Dedifferentiated amniotic fluid mesenchymal stem cell (primary cell): ENCODE data around the gene UBE2F.
A peak's percentile ranks its signal among the peaks of the same experiment; 100 is the strongest.
"Not testable (repeated sequence)": the region's sequence is repeated elsewhere in the genome, so short reads cannot be mapped to it uniquely, and the experiment has no call there.

Source experiments
- DNase-seq: peaks from one replicate; pipeline ENCODE4 v3.0.0-alpha.2; 2016; ENCODE audit errors: extremely low spot score

Gene UBE2F

DNA sequence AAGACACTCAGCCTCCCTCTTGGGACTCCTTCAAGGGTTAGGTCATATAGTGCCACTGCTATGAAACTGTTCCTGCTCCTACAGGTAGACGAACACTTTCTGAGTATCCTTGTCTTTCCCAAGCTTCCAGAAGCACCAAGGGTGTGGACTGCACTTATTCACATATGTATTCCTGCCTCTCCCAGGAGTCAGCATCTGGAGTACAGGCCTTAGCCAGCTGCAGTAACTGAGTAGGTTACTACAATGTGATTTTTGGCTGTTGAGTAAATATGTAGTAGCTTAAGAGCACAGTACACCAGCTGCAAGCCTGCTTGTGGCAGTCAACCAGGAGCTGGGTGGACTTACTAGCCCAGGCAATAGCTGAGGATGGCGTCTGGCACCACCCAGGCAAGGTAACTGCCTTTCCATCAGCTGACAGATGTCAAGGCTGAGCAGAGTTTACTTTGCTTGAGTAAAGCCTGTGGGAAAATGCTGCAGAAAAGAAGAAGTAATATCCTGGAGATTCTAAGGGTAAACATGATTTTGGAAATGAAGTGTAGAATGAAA lies 80.0 kb downstream of the UBE2F start:
- no peak for DNase-seq

DNA sequence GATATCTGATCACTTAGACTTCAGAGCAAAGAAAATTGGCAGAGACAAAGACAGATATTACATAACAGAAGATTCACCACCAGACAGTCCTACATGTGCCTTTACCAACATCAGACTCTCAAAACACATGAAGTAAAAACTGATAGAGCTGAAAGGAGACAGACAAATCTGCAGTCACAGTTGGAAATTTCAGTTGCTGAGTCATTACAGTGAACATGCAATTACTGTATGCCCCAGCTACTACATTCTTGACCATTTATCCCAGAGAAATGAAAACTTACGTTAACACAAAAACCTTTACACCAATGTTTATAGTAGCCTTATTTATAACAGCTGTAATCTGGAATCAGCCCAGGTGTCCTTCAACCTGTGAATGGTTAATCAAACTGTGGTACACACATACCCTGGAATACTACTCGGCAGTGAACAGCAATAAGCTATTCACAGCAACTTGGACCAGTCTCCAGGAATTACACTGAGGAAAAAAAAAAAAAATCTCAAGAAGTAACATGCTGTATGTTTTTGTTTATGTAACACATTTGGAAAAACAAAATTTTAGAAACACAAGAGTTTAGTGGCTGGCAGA lies 86.5 kb downstream of the UBE2F start:
- no peak for DNase-seq

DNA sequence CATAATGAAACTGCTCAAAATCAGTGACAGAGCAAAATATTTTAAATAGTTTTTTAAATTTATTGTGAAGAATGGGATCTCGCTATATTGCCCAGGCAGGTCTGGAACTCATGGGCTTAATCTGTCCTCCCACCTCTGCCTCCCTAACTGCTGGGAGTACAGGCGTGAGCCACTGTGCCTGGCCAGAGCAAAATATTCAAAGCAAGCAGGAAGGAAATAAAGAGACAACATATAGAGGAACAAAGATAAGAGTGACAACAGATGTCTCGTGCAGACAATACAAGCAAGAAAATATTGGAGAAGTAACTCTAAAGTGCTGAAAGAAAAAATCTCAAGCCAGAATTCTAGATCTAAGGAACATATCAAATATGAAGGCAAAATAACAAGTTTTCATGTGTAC lies 89.0 kb downstream of the UBE2F start:
- no peak for DNase-seq

DNA sequence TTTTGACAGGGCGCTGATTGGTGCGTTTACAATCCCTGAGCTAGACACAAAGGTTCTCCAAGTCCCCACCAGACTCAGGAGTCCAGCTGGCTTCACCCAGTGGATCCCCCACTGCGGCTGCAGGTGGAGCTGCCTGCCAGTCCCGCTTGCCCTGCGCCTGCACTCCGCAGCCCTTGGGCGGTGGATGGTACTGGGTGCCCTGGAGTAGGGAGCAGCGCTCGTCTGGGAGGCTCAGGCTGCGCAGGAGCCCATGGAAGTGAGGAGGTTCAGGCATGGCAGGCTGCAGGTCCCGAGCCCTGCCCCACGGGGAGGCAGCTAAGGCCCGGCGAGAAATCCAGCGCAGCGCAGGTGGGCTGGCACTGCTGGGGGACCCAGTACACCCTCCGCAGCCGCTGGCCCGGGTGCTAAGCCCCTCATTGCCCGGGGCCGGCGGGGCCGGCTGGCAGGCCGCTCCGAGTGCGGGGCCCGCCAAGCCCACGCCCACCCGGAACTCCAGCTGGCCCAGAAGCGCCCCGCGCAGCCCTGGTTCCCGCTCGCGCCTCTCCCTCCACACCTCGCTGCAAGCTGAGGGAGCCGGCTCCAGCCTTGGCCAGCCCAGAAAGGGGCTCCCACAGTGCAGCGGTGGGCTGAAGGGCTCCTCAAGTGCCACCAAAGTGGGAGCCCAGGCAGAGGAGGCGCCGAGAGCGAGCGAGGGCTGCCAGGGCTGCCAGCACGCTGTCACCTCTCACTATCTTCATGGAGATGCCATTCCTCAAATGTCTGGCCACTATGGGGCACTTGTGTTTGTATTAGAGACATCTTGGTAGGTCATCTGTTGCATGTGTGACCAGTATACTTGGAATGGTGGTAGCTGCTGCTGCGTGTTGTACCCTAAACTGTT lies 91.1 kb downstream of the UBE2F start:
- not testable (repeated sequence) for DNase-seq

DNA sequence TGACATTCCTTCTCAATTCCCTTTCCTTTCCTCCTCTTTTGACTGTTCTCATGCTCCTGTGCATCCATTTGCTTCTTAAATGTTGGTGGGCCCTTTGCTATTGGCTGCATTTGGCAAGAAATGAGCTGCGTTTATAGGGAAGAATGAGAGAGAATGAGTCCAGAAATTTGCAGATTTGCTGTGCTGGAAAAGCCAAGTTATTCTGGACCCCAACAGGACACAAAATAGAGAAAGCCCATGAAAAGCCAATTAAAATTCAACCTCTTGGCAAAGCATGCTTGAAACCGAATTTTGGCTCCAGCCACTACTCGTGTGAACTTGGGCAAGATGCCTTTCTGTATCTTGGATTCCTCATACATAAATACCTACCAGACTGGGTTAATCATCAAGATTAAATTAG lies 92.7 kb downstream of the UBE2F start:
- DNase-seq: no peak

DNA sequence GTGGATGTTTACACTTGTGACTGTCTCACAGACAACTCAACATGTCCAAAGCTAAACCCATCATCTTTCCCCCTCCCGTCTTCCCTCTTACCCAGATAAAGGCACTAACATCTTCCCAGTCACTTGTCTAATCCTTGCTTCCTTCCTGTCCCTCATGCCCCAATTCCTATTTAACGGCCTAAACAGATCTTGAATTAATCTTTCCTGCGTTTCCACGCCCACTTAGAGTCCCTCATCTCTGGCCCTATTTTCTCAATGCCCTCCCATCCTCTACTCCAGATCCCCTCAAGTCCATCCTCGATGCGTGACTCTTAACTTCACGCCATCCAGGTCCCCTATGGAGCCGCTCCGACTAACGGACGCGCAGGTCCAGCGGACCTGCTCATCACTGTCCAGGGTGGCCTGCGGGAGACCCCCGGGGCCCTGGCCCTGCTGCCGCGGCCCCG lies 93.3 kb downstream of the UBE2F start:
- no peak for DNase-seq

DNA sequence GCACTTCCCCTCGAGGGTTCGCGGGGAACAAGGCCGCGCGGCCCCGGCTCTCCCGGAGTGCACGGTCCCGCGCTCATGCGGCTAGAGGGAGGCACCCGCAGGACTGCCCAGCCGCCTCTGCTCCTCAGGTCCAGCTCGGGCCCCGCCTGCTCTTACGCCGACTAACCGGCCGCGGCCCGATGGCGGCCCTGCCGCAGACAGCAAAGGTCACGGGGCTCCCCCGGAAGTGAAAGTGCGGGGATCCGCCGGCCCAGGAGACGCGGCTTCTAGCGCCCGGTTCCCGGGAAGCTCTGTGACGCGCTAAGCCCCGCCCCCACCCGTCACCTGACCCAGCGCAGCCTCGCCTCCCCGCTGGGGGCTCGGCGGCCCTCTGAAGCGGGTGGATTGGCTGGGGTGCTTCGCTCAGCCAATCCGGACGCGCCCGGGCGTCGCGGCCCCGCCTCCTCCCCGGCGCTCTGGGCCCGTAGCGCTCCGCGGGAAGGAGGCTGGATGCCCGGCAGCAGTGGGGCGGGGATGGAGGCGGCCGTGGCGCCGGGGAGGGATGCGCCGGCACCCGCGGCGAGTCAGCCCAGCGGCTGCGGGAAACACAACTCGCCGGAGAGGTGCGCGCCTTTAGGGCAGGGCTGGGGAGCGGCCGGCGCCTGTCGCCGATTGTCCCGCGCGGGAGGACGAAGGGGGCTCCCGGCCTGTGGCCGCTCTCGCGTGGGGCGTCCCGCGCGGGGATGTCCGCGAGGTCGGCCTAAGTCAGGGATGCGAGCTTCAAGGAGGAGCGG lies 93.9 kb downstream of the UBE2F start, which contains the start of gene SCLY:
SCLY (plus strand) TSS at position 460 of the 773 bp plus-strand sequence; CDS start at position 514, 54 bp downstream.
- peak; percentile 97 for DNase-seq

DNA sequence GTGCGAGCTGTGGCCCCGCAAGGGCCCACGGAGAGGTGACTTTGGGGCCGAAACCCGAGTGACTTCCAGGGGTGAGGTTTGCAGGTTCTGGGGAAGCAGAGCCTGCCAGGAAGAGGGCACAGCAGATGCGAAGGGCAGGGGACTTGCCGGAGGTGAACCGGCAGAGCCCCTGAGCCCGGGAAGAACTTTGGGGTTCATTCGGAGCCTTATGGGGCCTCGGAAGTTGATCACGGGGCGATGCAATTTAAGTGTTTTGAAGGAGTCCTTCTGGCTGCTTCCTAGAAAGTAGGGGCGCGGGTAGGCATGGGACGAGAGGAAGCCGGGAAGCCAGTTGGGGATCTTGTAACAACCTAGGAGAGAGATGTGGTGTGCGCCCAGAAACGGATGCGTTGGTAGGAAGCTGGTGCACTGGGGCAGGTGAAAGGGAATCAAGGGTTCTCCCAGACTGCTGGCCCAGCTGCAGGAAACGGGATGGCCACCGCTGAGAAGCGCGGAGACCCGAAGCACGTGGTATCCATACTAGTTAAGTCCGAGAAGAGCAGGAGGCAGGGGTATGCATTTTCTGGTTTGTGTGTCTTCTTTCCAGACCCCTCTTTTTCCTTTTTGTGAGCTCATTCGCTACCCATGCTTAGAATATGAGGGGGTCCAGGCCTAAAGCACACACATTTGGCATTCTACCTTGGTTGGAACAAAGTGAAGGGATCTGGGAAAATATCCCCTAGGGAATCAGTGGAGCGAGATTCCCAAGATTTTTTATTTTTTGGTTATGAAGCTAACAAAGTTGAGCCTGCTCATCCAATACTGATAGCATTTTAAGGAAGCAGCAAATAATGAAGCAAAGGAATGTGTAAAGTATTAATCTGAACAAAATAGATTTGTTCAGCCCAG lies 94.7 kb downstream of the UBE2F start:
- no peak for DNase-seq

DNA sequence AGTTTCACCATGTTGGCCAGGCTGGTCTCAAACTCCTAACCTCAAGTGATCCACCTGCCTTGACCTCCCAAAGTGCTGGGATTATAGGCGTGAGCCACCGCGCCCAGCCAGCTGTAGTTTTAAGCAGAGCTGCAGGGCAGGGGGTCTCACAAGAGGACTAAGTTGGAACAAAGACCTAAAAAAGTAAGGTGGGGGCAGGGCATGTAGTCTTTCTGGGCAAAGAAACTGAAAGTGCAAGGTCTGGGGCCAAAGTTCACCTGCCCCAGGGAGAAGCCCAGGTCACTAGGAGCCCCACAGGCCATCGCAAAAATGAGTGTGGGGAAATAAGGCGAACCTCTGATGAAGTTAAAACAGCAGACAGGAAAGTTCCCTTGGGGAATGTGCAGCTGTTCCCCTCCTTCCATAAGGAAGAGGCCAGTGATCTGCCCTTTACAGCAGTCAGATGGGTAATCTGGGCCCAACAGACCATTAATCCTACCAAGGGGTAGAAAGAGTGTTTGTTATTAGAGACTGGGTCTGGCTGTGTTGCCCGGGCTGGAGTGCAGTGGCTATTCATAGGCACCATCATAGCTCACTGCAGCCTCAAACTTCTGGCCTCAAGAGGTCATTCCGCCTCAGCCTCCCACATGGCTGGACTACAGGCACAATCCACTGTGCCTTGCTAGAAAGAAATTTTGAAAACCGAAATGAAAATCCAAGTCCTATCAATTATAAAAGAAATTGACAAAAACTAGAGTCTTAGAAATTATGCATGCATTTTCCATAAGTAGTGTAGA lies 96.8 kb downstream of the UBE2F start:
- no peak for DNase-seq

DNA sequence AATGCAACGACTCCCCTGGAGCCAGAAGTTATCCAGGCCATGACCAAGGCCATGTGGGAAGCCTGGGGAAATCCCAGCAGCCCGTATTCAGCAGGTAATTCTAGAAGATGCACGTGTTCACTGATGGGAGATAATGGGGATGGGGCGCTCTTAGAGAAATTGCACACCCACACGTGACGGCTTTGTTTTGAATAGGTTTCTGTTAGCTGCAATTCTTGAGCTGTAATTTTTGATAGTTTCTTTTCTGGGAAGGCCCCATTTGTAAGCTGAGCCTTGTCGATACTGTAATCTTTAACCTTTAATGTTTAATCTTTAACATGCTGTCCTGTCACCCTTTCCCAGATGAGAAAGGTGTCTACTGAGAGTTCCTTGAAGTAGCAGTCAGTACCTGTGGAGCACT lies 97.6 kb downstream of the UBE2F start:
- DNase-seq: no peak

DNA sequence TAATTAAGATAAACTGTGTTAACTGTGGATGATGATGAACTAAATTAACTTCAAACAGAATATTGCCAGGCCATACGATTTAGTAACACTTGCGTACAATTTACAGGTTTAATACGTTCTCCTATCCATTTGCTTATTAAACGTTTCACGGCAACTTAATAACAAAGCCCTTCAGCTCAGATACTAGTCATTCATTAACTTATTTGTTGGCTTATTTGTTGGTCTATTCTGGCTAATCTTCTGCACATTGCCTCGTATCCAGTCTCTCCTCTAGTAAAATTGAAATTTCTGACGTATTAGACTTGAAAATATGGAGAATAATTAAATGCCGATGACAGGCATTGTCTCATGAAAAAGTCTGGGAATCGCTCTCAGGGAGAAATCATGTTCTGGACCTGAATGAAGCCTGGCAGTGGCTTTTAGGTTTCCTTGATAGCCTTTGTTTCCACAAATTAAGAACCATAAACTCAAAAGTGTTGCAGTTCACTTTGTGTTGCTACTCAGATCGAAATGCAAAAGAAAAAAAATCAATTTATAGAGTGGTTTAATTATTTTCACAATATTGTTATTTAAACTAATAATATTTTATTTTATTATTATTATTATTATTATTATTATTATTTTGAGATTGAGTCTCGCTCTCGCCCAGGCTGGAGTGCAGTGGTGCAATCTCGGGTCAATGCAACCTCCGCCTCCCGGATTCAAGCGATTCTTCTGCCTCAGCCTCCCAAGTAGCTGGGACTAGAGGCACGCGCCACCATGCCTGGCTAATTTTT lies 98.4 kb downstream of the UBE2F start:
- no peak for DNase-seq

DNA sequence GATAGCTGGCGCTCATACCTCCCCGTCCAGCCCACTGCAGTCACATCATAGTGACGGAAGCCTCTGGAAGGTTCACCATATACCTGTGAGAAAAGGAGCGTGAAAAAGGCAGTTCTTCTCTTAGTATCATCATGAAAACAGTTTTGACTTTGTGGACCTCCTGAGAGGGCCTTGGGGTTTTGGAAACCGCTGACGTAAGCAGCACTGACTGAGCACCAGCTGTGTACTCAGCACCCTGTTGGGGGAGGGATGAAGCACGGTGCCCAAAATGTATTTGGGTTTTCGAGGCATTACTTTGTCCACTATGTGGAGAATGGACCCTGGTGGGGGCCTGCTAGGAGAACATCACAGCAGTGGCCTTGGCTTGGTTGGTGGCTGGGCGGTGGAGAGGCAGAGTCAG lies 99.4 kb downstream of the UBE2F start:
- DNase-seq: no peak

DNA sequence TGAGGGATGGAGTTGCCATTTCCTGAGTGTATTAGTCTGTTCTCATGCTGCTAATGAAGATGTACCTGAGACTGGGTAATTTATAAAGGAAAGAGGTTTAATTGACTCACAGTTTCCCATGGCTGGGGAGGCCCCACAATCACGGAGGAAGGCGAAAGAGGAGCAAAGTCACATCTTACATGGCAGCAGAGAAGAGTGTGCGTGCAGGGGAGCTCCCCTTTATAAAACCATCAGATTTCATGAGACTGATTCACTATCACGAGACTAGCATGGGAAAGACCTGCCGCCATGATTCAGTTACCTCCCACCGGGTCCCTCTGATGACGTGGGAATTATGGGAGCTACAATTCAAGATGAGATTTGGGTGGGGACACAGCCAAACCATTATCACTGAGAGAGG lies 99.9 kb downstream of the UBE2F start:
- not testable (repeated sequence) for DNase-seq

DNA sequence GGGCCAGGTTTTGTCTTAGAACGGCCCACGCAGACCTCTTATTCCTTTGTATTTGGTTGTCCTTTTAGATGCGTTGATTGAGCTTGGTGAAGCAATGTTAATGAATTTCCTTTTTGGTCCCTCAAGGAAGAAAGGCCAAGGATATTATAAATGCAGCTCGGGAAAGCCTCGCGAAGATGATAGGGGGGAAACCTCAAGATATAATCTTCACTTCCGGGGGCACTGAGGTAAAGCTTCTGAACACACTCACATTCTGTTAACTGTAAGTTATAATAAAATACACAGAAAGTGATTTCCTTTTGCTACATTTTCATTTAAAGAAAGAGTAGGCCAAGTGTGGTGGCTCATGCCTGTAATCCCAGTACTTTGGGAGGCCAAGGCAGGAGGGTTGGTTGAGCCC lies 101.1 kb downstream of the UBE2F start:
- no peak for DNase-seq

DNA sequence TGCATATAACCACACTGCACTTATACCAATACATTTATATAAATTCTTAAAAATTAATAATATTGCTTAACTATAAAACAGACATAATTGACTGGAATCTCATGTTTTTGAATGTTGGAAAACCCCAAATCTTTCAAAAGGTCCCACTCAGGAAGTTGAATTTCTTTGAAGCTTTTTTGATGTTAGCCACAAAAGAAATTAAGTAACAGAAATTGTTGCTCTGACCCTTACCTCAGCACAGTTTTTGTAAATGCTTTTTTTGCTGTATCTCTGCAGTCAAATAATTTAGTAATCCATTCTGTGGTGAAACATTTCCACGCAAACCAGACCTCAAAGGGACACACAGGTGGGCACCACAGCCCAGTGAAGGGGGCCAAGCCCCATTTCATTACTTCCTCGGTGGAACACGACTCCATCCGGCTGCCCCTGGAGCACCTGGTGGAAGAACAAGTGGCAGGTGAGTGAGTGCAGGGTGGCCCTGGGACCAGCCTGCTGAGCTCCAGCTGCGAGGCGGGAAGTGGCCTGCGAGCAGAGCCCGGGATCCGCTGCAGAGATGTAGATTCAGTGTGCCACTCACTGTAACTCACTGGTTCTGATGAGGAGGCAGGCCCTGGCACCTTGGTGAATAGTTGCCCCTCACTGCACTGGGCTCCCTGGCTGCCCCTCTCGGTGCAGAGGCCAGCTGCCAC lies 102.4 kb downstream of the UBE2F start:
- DNase-seq: no peak

DNA sequence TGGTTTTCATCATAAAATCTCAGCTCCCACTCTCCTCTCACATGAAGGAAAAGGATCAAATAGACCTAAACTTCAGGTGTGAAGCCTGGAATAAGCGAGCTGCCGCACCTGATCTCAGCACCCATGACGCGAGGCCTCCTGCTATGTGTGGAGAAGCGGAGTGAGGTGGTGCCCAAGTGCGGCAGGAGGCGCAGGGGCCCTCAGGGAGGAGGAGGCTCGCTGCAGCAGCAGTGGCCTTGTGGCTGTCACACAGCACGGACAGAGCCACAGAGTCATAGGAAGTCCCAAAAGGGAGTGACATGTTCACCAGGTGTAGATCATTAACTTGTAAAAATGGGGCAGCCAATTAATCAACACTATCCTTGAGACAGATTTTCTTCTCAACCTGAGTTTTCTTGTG lies 103.1 kb downstream of the UBE2F start:
- DNase-seq: no peak

DNA sequence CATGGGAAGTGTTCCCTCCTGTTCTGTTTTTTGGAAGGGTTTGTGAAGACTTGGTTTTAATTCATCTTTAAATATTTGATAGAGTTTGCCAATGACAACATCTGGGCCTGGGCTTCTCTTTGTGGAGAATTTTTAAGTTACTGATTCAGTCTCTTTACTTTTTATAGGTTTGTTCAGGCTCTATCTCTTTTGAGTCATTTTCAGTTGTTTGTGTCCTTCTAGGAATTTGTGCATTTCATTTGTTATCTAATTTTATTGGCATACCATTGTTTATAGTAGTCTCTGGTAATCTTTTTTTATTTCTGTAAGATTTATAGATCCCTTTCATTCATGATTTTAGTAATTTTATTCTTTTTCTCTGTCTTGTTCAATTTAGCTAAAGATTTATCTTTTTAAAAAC lies 108.6 kb downstream of the UBE2F start:
- no peak for DNase-seq

DNA sequence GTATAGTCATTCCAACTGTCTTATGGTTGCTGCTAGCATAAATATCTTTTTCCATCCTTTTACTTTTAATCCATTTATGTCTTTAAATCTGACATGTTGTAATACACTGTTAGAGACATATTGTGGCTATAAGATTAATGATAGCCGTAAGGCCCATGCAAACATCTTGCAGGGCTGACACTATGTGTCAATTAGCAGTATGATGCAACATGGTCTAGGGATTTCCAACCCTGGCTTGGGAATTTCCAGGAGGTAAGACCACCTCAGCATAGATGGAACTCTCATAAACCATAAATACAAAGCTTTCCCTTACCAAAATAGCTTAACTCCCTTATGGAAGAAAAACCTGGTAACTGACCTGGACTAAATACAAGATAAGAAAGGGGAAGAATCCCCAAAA lies 110.5 kb downstream of the UBE2F start:
- no peak for DNase-seq

DNA sequence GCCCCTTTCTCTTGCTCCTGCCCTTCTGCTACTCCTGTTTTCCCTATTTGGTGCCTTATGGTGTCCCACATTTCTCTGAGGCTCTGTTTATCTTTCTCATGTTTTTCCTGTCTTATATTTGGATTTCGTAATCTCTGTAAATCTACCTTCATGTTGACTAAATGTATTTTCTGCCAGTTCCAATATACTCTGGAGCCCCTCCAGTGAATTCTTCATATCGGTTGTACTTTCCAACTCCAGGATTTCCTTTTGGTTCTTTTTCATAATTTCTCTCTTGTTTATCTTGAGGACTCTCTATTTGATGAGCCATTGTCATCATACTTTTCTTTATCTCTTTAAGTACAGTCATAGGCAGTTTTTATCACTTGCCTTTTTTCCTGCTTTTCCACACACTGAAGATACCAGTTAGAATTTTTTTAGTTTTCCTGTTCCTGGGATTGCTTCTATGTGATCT lies 113.1 kb downstream of the UBE2F start:
- no peak for DNase-seq
